ENCODE results near the gene SS18L1.

Gene SS18L1

GRCh38 chr20:62230276-62230675, 86.7 kb downstream of the SS18L1 start:
- no peak for DNase-seq

- no peak for DNase-seq
Measured at GRCh38 chr20:62230696-62231095, 87.1 kb downstream of the SS18L1 start.

- no peak for DNase-seq
Measured at GRCh38 chr20:62231292-62231691, 87.7 kb downstream of the SS18L1 start.
